K562 (cell line): Measurements from ENCODE around the gene TBC1D9. TPM values are rescaled to one million over a fixed set of nuclear protein-coding genes. Genes with fewer than 3 reads are reported as not detected.

Experiments used
- DMBX1 ChIP-seq: fragments of 250-450 bp; sonication (Bioruptor Pico); IDR thresholded peaks from 2 replicates; pipeline ENCODE4 v1.8.0; 2022; ENCODE audit warnings: inconsistent platforms, mild to moderate bottlenecking, moderate library complexity, borderline replicate concordance
- NCOA1 ChIP-seq: fragments of 450-650 bp; IDR thresholded peaks from 2 replicates; pipeline ENCODE4 v1.6.1; 2016; ENCODE audit warnings: low read depth
- NEUROD1 ChIP-seq: fragments of 150-350 bp; IDR thresholded peaks from 2 replicates; pipeline ENCODE4 v1.6.1; 2014; ENCODE audit warnings: borderline replicate concordance, low read length, low read depth; ENCODE audit not compliant: partially characterized antibody
- ZNF165 ChIP-seq: fragments of 250-450 bp; sonication (Bioruptor Pico); IDR thresholded peaks from 2 replicates; pipeline ENCODE4 v1.4.0; 2020; ENCODE audit warnings: borderline replicate concordance
- ZNF197 ChIP-seq: fragments of 200-800 bp; sonication (Bioruptor generic); IDR thresholded peaks from 2 replicates; pipeline ENCODE4 v1.6.1; 2016; ENCODE audit warnings: low read depth, missing genetic modification characterization, missing compliant biosample characterization
- ZNF668 ChIP-seq: fragments of 250-450 bp; sonication (Bioruptor Pico); IDR thresholded peaks from 2 replicates; pipeline ENCODE4 v1.8.0; 2022; ENCODE audit warnings: mild to moderate bottlenecking, inconsistent platforms
- polyA plus RNA-seq, 8 experiments: library from polyadenylated mRNA; depleted of rRNA in 4 of 8; stranded (reverse) in 5 of 8; unstranded in 3 of 8; fragments of >200 nt; fragmentation: Nextera tagmentation in 2 of 8; fragmentation: Illumina TruSeq in 1 of 8; extraction: Ambion mirVana in 2 of 8; extraction: Trizol in 1 of 8; gene quantifications; 2 replicates each; pipeline versions ENCODE4 v1.2.1 to v1.2.3, GENCODE V29; 2011 to 2014; ENCODE audit warnings: inconsistent platforms in 1 of 8, missing spikeins in 1 of 8
- total RNA-seq, 7 experiments: library from RNA; depleted of rRNA in 6 of 7; stranded (reverse); fragments of >200 nt in 6 of 7; fragmentation: Illumina TruSeq in 2 of 7; extraction: Trizol in 2 of 7; gene quantifications; 2 replicates each; pipeline versions ENCODE4 v1.2.1 to v1.2.3, GENCODE V29; 2011 to 2021; ENCODE audit warnings: low replicate concordance in 1 of 7
- TF ChIP-seq, protein P1 (sequence below): fragments of 450-650 bp; formaldehyde crosslinking; IDR thresholded peaks from 2 replicates; pipeline ENCODE4 v1.4.0; 2020; ENCODE audit warnings: mild to moderate bottlenecking, moderate library complexity
- TF ChIP-seq, protein P2 (sequence below): fragments of 450-650 bp; IDR thresholded peaks from 2 replicates; pipeline ENCODE4 v1.6.1; 2016; ENCODE audit warnings: mild to moderate bottlenecking, moderate library complexity

TBC1D9 gene
- total and polyA plus RNA-seq, 9 of the 15 experiments (the other 6 are each of a cell fraction or from before 2014, with no cell fraction given) = 0.13 TPM; not detected in 8

DNA sequence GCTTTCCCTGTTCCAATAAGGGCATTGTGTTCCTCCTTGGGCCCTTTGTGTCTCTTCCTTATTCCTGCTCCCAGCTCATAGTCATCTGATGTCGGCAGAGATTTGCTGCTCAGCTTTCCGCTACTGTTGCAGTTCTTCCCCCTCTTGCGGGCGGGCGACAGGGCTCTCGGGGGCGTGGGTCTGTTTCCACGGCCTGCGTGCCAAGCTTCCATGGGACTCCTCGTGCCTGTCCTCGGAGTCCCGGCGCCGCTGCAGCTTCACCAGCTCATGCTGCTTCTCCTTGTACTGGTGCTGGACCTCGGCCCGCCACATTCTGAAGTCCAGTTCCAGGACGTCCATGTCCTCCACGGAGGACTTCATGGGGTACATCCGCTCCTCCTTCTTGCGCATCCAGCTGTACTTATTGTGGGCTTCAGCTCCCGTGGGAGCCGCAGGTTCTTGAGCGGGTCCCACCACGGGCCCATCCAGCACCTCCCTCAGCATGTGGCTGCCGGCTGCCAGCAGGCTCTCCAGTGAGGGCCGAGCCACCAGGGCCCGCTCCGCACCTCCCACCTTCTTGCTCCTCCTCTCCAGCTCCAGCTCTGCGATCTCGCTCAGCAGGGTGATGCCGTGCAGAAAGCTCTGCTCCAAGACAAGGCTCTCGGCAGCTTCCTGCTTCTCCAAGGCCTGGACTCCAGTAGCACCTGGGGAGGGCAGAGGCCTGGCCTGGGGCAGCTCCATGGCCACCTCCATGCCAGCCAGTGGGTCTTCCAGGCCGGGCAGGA lies 113.3 kb downstream of the TBC1D9 start (continued):
- TF ChIP-seq ZNF197 (CRISPR knock-in tag) (no peak), ZNF668 (CRISPR knock-in tag) (no peak), ZNF165 (no peak), NEUROD1 (no peak), NCOA1 (no peak), DMBX1 (no peak)
- TF ChIP-seq, protein P1, sequence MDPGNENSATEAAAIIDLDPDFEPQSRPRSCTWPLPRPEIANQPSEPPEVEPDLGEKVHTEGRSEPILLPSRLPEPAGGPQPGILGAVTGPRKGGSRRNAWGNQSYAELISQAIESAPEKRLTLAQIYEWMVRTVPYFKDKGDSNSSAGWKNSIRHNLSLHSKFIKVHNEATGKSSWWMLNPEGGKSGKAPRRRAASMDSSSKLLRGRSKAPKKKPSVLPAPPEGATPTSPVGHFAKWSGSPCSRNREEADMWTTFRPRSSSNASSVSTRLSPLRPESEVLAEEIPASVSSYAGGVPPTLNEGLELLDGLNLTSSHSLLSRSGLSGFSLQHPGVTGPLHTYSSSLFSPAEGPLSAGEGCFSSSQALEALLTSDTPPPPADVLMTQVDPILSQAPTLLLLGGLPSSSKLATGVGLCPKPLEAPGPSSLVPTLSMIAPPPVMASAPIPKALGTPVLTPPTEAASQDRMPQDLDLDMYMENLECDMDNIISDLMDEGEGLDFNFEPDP (CRISPR knock-in tag) = no peak
- TF ChIP-seq, protein P2, sequence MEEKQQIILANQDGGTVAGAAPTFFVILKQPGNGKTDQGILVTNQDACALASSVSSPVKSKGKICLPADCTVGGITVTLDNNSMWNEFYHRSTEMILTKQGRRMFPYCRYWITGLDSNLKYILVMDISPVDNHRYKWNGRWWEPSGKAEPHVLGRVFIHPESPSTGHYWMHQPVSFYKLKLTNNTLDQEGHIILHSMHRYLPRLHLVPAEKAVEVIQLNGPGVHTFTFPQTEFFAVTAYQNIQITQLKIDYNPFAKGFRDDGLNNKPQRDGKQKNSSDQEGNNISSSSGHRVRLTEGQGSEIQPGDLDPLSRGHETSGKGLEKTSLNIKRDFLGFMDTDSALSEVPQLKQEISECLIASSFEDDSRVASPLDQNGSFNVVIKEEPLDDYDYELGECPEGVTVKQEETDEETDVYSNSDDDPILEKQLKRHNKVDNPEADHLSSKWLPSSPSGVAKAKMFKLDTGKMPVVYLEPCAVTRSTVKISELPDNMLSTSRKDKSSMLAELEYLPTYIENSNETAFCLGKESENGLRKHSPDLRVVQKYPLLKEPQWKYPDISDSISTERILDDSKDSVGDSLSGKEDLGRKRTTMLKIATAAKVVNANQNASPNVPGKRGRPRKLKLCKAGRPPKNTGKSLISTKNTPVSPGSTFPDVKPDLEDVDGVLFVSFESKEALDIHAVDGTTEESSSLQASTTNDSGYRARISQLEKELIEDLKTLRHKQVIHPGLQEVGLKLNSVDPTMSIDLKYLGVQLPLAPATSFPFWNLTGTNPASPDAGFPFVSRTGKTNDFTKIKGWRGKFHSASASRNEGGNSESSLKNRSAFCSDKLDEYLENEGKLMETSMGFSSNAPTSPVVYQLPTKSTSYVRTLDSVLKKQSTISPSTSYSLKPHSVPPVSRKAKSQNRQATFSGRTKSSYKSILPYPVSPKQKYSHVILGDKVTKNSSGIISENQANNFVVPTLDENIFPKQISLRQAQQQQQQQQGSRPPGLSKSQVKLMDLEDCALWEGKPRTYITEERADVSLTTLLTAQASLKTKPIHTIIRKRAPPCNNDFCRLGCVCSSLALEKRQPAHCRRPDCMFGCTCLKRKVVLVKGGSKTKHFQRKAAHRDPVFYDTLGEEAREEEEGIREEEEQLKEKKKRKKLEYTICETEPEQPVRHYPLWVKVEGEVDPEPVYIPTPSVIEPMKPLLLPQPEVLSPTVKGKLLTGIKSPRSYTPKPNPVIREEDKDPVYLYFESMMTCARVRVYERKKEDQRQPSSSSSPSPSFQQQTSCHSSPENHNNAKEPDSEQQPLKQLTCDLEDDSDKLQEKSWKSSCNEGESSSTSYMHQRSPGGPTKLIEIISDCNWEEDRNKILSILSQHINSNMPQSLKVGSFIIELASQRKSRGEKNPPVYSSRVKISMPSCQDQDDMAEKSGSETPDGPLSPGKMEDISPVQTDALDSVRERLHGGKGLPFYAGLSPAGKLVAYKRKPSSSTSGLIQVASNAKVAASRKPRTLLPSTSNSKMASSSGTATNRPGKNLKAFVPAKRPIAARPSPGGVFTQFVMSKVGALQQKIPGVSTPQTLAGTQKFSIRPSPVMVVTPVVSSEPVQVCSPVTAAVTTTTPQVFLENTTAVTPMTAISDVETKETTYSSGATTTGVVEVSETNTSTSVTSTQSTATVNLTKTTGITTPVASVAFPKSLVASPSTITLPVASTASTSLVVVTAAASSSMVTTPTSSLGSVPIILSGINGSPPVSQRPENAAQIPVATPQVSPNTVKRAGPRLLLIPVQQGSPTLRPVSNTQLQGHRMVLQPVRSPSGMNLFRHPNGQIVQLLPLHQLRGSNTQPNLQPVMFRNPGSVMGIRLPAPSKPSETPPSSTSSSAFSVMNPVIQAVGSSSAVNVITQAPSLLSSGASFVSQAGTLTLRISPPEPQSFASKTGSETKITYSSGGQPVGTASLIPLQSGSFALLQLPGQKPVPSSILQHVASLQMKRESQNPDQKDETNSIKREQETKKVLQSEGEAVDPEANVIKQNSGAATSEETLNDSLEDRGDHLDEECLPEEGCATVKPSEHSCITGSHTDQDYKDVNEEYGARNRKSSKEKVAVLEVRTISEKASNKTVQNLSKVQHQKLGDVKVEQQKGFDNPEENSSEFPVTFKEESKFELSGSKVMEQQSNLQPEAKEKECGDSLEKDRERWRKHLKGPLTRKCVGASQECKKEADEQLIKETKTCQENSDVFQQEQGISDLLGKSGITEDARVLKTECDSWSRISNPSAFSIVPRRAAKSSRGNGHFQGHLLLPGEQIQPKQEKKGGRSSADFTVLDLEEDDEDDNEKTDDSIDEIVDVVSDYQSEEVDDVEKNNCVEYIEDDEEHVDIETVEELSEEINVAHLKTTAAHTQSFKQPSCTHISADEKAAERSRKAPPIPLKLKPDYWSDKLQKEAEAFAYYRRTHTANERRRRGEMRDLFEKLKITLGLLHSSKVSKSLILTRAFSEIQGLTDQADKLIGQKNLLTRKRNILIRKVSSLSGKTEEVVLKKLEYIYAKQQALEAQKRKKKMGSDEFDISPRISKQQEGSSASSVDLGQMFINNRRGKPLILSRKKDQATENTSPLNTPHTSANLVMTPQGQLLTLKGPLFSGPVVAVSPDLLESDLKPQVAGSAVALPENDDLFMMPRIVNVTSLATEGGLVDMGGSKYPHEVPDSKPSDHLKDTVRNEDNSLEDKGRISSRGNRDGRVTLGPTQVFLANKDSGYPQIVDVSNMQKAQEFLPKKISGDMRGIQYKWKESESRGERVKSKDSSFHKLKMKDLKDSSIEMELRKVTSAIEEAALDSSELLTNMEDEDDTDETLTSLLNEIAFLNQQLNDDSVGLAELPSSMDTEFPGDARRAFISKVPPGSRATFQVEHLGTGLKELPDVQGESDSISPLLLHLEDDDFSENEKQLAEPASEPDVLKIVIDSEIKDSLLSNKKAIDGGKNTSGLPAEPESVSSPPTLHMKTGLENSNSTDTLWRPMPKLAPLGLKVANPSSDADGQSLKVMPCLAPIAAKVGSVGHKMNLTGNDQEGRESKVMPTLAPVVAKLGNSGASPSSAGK = no peak
